Endothelial cell of umbilical vein (primary cell): Measurements from ENCODE around the gene MECR. TPM values are rescaled to one million over a fixed set of nuclear protein-coding genes. Genes with fewer than 3 reads are reported as not detected.

Experiments used
- BruUV-seq: library from RNA; stranded (reverse); fragments of 400-500 nt; replicated peaks from 2 replicates; lab custom pipeline; 2021; lab: Mats Ljungman, UMichigan
- CTCF ChIA-PET: fragments of 300-600, 350-600 bp; sonication (Branson Sonifier 250); formaldehyde crosslinking; loops from one replicate; lab custom pipeline; 2021; ENCODE audit warnings: antibody characterized with exemption, inconsistent platforms; lab: Charles Lee
- POLR2A ChIA-PET: fragments of 300-600, 350-600 bp; sonication (Branson Sonifier 250); formaldehyde crosslinking; loops from one replicate; lab custom pipeline; 2021; ENCODE audit warnings: antibody characterized with exemption, inconsistent platforms; lab: Charles Lee
- DNase-seq: peaks from one replicate; pipeline ENCODE4 v3.0.0-alpha.2; 2011; ENCODE audit warnings: low read depth, low spot score
- FAIRE-seq: peaks from 2 replicates; lab custom pipeline; 2011; peaks lifted over from hg19 to GRCh38; lab: Jason Lieb, UNC
- H2AFZ ChIP-seq: 2 replicates; pipeline ENCODE4 v1.6.0; 2012; ENCODE audit warnings: low read depth, low read length, control low read depth, inconsistent platforms
- H3K27ac ChIP-seq: 2 replicates; pipeline ENCODE4 v1.5.1; 2011; ENCODE audit warnings: low read depth, mild to moderate bottlenecking, control low read depth, low read length, moderate library complexity; ENCODE audit not compliant: insufficient read depth
- H3K27me3 ChIP-seq, 2 experiments: 2 replicates each; pipeline versions ENCODE4 v1.6.0 to v1.6.1; 2011; ENCODE audit warnings: low read length in 2 of 2, mixed read lengths in 1 of 2; ENCODE audit not compliant: control insufficient read depth in 2 of 2, insufficient read depth in 2 of 2
- H3K36me3 ChIP-seq, 2 experiments: 2 replicates in 1 of 2; 3 replicates in 1 of 2; pipeline ENCODE4 v1.5.1; 2011; ENCODE audit warnings: low read length in 2 of 2, mild to moderate bottlenecking in 1 of 2, moderate library complexity in 1 of 2; ENCODE audit not compliant: control insufficient read depth in 2 of 2, insufficient read depth in 2 of 2; ENCODE audit errors: extremely low read depth in 1 of 2
- H3K4me1 ChIP-seq: 3 replicates; pipeline ENCODE4 v1.5.1; 2011; ENCODE audit warnings: mild to moderate bottlenecking, low read length; ENCODE audit not compliant: control insufficient read depth, insufficient read depth; ENCODE audit errors: extremely low read depth
- H3K4me2 ChIP-seq: 2 replicates; pipeline ENCODE4 v1.6.1; 2011; ENCODE audit warnings: low read length, control low read depth, mixed read lengths; ENCODE audit not compliant: insufficient read depth
- H3K4me3 ChIP-seq, 3 experiments: fragments of 200-600 bp in 1 of 3; sonication (generic), shearing (Covaris generic) in 1 of 3; replicated peaks in 1 of 3; 2 replicates each; pipeline ENCODE4 v1.5.1; 2011 to 2016; ENCODE audit warnings: control low read depth in 3 of 3, low read length in 3 of 3, mild to moderate bottlenecking in 2 of 3, inconsistent platforms in 1 of 3, low read depth in 1 of 3, moderate library complexity in 1 of 3; ENCODE audit not compliant: insufficient read depth in 1 of 3
- H3K79me2 ChIP-seq: 2 replicates; pipeline ENCODE4 v1.6.0; 2012; ENCODE audit warnings: low read length, inconsistent platforms; ENCODE audit not compliant: control insufficient read depth, insufficient read depth
- H3K9ac ChIP-seq: replicated peaks from 2 replicates; pipeline ENCODE3; 2011; ENCODE audit warnings: low read length, control low read depth; ENCODE audit not compliant: insufficient read depth; ENCODE audit errors: extremely low read depth
- H3K9me1 ChIP-seq: replicated peaks from 3 replicates; pipeline ENCODE4 v1.6.0; 2011; ENCODE audit warnings: mild to moderate bottlenecking, low read length; ENCODE audit not compliant: control insufficient read depth, insufficient read depth; ENCODE audit errors: extremely low read depth
- H3K9me3 ChIP-seq: replicated peaks from 2 replicates; pipeline ENCODE4 v1.5.1; 2012; ENCODE audit warnings: low read length, inconsistent platforms; ENCODE audit not compliant: control insufficient read depth, insufficient read depth
- H4K20me1 ChIP-seq: replicated peaks from 2 replicates; pipeline ENCODE3; 2011; ENCODE audit warnings: mild to moderate bottlenecking, low read length; ENCODE audit not compliant: control insufficient read depth, insufficient read depth; ENCODE audit errors: extremely low read depth
- CTCF ChIP-seq, 2 donors: IDR thresholded peaks; 1 replicate in 1 of 2; 2 replicates in 1 of 2; pipeline ENCODE4 v1.5.1; 2011; ENCODE audit warnings: low read length in 2 of 2, mild to moderate bottlenecking in 2 of 2, moderate library complexity in 2 of 2, control low read depth in 1 of 2, inconsistent platforms in 1 of 2, low read depth in 1 of 2; ENCODE audit not compliant: insufficient read depth in 1 of 2; ENCODE audit errors: extremely low read depth in 1 of 2
- EZH2 ChIP-seq: IDR thresholded peaks from 2 replicates; pipeline ENCODE4 v1.6.1; 2012; ENCODE audit warnings: borderline replicate concordance, low read depth, mild to moderate bottlenecking, moderate library complexity, low read length, inconsistent platforms; ENCODE audit not compliant: severe bottlenecking
- FOS ChIP-seq: IDR thresholded peaks from 2 replicates; pipeline ENCODE4 v1.6.1; 2011; ENCODE audit warnings: mild to moderate bottlenecking, low read length, moderate library complexity, borderline replicate concordance; ENCODE audit not compliant: insufficient read depth
- GATA2 ChIP-seq: IDR thresholded peaks from 2 replicates; pipeline ENCODE4 v1.7.0; 2011; ENCODE audit warnings: low read depth, mild to moderate bottlenecking, moderate library complexity, mixed read lengths, low read length; ENCODE audit not compliant: insufficient read length, insufficient read depth
- JUN ChIP-seq: IDR thresholded peaks from 2 replicates; pipeline ENCODE4 v1.6.1; 2011; ENCODE audit warnings: borderline replicate concordance, low read depth; ENCODE audit not compliant: insufficient read length, insufficient read depth
- MYC ChIP-seq: IDR thresholded peaks from one replicate; pipeline ENCODE4 v1.6.1; 2011; ENCODE audit warnings: mild to moderate bottlenecking, low read depth, low read length
- POLR2A ChIP-seq: IDR thresholded peaks from 2 replicates; pipeline ENCODE4 v1.6.1; 2012; ENCODE audit warnings: low read depth, mild to moderate bottlenecking, control low read depth, low read length
- POLR2AphosphoS5 ChIP-seq: IDR thresholded peaks from 2 replicates; pipeline ENCODE4 v1.6.1; 2012; ENCODE audit warnings: low read depth, mild to moderate bottlenecking, control low read depth, low read length, moderate library complexity; ENCODE audit not compliant: insufficient read depth
- dilution Hi-C: fragments of 300-500 bp; cut with MboI; formaldehyde crosslinking; loops from one replicate; pipeline ENCODE4 v1.15.0; 2019; ENCODE audit warnings: low sequenced_read_pairs; ENCODE audit not compliant: extremely low pct_ligation_motif_present
- intact Hi-C: fragments of 100-400 bp; cut with micrococcal nuclease; formaldehyde crosslinking; loops from one replicate; pipeline ENCODE4 v1.10.0; 2022
- polyA plus RNA-seq, 4 experiments: library from polyadenylated mRNA; depleted of rRNA in 3 of 4; stranded (reverse) in 3 of 4; unstranded in 1 of 4; fragments of >200 nt; gene quantifications; 2 replicates each; pipeline versions ENCODE4 v1.2.1 to v1.2.3, GENCODE V29; 2011 to 2012; ENCODE audit warnings: missing spikeins in 1 of 4
- total RNA-seq: library from RNA; stranded (reverse); gene quantifications from 2 replicates; pipeline ENCODE4 v1.2.3, GENCODE V29; 2021
- TF ChIP-seq, protein P1 (sequence below): IDR thresholded peaks from 2 replicates; pipeline ENCODE4 v1.6.1; 2011; ENCODE audit not compliant: insufficient read depth, insufficient read length

Gene MECR
- total and polyA plus RNA-seq, 2 donors (not counting 3 experiments of a cell fraction or from before 2014, with no cell fraction given): 24.6 to 30.1 TPM

DNA sequence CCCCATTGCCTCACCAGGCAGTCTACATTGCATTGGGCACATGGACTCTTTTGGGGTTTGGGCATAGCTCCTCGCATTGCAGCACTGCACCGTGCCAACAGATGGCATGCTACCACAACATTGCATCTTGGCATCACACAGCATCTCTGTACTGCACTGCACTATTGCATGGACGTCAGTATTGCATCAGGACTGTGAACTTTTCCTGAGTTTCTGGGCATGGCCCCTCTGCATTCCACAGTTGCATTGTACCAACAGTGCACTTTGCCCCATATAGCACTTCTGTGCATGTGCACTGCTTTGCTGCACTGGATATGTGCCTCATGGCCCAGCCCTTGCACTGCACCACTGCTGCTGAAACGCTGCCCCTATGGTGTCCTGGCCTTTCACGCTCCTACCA lies 15.1 kb upstream of the MECR start:
- BruUV-seq: no TSS peak
- no peaks in the 10 kb centered on the region for H3K9me1 ChIP-seq
- H3K36me3 ChIP-seq: no peaks in the 10 kb centered on the region
- TF ChIP-seq GATA2 (no peak), FOS (no peak), POLR2A (no peak), CTCF (IDR thresholded peaks at IDR 0.05; ENCODE audit: extremely low read depth in 1 of 2, insufficient read depth in 1 of 2, low read depth in 1 of 2, low read length in 2 of 2) (peak; percentile 21 to 48)
- peaks cover 0 to 1% of the 10 kb centered on the region in 2 experiments for H3K27me3 ChIP-seq
- intact Hi-C loops (loop anchor here (1.0 kb wide), 1 partner anchor 1462 kb away; no protein-coding TSS in a partner anchor), dilution Hi-C loops (loop anchor here (25.0 kb wide), 1 partner anchor 841 kb away; no protein-coding TSS in a partner anchor)
- FAIRE-seq: no peak
- peak; percentile 11 for DNase-seq
- no peaks in the 10 kb centered on the region for H3K4me1 ChIP-seq
- no peaks in the 10 kb centered on the region for H3K79me2 ChIP-seq
- H3K9me3 ChIP-seq: no peaks in the 10 kb centered on the region
- H3K4me3 ChIP-seq: no peak overlapping the region
- ChIA-PET POLR2A (no interaction called here), CTCF (interaction anchor here (0.5 to 3.6 kb wide), 15 partner anchors 11 to 1462 kb away, joined by 3 to 24 read pairs (median 4); no protein-coding TSS in a partner anchor)
- H4K20me1 ChIP-seq: no peaks in the 10 kb centered on the region
- no peak overlapping the region for H3K4me2 ChIP-seq
- no peak overlapping the region for H3K9ac ChIP-seq
- no peak overlapping the region for H3K27ac ChIP-seq
- H2AFZ ChIP-seq: no peak overlapping the region

GRCh38 chr1:29245261-29245660 lies 14.5 kb upstream of the MECR start:
- TF ChIP-seq FOS: no peak
- TF ChIP-seq JUN: no peak
- TF ChIP-seq POLR2A: no peak
- no peak for TF ChIP-seq MYC
- no peak for TF ChIP-seq POLR2AphosphoS5
- TF ChIP-seq GATA2: no peak
- TF ChIP-seq EZH2: no peak
- TF ChIP-seq CTCF (IDR thresholded peaks at IDR 0.05; ENCODE audit: extremely low read depth in 1 of 2, insufficient read depth in 1 of 2, low read depth in 1 of 2, low read length in 2 of 2): no peak
- TF ChIP-seq, protein P1, sequence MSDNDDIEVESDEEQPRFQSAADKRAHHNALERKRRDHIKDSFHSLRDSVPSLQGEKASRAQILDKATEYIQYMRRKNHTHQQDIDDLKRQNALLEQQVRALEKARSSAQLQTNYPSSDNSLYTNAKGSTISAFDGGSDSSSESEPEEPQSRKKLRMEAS: no peak
- no peaks in the 10 kb centered on the region for H3K9me3 ChIP-seq
- no peak for DNase-seq
- no peak overlapping the region for H3K9ac ChIP-seq
- H3K4me1 ChIP-seq: no peaks in the 10 kb centered on the region
- H3K27ac ChIP-seq: no peak overlapping the region
- no peaks in the 10 kb centered on the region for H3K79me2 ChIP-seq
- dilution Hi-C loops (loop anchor here (25.0 kb wide), 1 partner anchor 842 kb away; no protein-coding TSS in a partner anchor), intact Hi-C loops (loop anchor here (1.0 kb wide), 1 partner anchor 1463 kb away; no protein-coding TSS in a partner anchor)
- H4K20me1 ChIP-seq: no peaks in the 10 kb centered on the region
- H3K4me2 ChIP-seq: no peak overlapping the region
- ChIA-PET CTCF (interaction anchor here (0.5 to 3.6 kb wide), 16 partner anchors 12 to 1675 kb away, joined by 3 to 24 read pairs (median 4); no protein-coding TSS in a partner anchor), POLR2A (no interaction called here)
- BruUV-seq: no TSS peak
- H3K27me3 ChIP-seq: peaks cover under 1 to 1% of the 10 kb centered on the region in 2 experiments
- H3K9me1 ChIP-seq: no peaks in the 10 kb centered on the region
- FAIRE-seq: no peak
- no peaks in the 10 kb centered on the region for H3K36me3 ChIP-seq
- no peak overlapping the region for H3K4me3 ChIP-seq
- H2AFZ ChIP-seq: no peak overlapping the region
